AG09319 (cell line): ENCODE data around the gene UBE2E3.

Source experiments
- DNase-seq: peaks from one replicate; pipeline ENCODE4 v3.0.0-alpha.2; 2010; ENCODE audit warnings: low read depth; ENCODE audit errors: extremely low read depth
- TF ChIP-seq, protein P1 (sequence below): IDR thresholded peaks from 2 replicates; pipeline ENCODE4 v1.5.1; 2011; ENCODE audit warnings: low read depth, mild to moderate bottlenecking, inconsistent platforms, low read length, moderate library complexity

UBE2E3 gene

DNA sequence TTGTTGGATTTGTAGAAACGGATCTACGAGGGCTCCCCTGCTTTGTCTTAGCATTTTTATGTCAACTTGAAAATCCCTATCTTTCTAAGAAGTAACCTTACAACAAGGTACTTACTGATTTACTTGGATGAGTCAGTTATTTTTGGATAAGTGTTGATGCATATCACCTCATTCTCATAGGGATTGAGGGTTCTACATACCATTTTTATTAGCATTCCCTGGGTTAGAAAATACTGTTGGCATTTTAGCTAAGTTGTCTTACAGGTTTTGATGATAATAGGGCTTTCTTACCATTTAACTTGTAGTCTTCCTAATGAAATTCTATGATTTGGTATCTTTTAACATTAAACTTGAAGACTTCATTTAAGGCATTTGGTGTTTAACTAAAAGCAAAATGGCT, 125.2 kb downstream of the UBE2E3 start:
- TF ChIP-seq, protein P1, sequence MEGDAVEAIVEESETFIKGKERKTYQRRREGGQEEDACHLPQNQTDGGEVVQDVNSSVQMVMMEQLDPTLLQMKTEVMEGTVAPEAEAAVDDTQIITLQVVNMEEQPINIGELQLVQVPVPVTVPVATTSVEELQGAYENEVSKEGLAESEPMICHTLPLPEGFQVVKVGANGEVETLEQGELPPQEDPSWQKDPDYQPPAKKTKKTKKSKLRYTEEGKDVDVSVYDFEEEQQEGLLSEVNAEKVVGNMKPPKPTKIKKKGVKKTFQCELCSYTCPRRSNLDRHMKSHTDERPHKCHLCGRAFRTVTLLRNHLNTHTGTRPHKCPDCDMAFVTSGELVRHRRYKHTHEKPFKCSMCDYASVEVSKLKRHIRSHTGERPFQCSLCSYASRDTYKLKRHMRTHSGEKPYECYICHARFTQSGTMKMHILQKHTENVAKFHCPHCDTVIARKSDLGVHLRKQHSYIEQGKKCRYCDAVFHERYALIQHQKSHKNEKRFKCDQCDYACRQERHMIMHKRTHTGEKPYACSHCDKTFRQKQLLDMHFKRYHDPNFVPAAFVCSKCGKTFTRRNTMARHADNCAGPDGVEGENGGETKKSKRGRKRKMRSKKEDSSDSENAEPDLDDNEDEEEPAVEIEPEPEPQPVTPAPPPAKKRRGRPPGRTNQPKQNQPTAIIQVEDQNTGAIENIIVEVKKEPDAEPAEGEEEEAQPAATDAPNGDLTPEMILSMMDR = no peak
- DNase-seq = no peak

DNA sequence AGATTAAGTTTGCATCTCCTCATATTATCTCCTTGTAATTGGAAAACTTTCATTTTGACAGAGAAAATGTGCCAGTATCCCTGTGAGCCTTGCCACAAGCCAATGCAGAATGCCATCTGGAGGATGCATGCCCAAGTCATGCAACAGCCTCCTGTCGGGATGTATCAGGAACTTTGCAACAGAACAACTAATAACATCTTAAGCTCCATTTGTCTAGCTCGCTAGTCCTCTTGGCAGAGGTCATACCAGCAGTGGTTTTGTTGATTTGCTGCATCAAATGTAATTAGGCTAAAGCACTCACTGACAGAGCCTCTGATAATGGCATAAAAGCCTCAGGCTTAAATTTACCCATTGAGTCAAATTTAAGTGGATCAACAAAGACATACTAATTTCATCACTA, 125.8 kb downstream of the UBE2E3 start:
- TF ChIP-seq, protein P1 = no peak
- DNase-seq = peak; percentile 11

DNA sequence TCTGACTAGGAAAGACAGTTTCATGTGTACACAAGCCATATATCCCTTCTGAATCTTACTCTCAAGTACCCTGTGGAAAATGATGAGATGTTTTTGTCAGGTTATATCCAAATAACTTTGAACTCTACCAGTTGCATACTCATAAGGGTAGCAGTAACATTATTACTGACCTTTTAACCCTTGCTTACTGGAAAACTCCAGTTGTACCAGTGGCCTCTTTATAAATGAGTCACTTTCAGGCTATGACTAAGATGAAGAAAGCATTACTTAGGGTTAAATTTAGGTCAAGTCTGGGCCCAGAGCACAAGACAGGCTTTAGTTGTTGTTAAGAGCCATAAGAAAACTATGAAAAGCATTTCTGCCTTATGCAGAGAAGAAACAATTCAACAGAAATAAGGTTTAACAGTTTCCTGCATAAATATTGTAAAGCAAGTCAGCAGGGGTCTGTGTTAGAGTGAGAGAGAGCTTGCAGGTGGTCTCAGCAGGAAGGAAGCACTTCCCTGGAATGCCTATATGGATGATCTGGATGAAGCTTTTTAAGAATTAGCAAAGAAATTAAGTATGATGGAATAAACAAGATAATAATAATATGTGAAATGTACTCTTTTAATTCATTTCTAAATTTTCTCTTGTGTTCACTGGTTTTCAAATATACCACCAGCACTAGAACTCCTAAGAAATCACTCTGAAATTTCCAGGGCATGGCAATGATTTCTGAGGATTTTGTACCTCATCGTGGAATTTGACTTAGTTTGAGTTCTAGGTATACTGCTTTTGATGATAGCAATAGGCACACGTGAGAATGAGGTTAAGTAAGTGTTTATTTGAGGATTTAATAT, 126.6 kb downstream of the UBE2E3 start:
- TF ChIP-seq, protein P1 = no peak
- DNase-seq = peak; percentile 44

DNA sequence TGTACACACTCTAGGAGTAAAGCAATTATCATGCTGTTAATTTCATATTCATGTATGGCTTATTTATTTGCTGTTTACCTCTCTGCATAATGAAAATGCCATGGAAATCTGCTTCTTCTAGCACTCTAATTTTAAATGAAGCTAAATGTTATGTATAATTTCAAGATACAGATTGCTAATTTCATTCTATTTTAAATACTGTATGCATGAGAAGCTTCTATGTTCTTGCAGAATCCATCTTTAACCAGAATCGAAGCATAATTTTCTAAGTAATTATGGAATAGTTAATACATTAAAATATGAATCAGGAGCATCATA, 127.2 kb downstream of the UBE2E3 start:
- no peak for DNase-seq
- TF ChIP-seq, protein P1 = no peak

DNA sequence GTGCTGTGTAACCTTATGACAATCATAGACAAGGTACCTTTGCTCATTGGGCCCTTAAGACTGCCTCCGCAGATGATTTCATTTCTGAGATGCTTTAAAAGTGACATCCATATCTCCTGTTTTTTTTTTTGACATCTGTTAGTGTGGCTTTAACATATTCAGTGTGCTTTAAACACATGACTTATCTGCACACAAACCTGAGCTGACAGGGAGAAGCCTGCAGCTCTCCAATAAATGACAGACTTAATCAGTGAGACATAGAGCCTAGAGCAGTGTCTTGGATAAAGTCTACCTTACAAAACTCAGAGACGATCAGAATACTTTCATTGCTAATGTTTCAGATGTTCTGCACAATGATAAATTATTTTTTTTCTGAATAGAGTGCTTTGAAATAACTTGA, 130.7 kb downstream of the UBE2E3 start:
- TF ChIP-seq, protein P1 = no peak
- DNase-seq = no peak

DNA sequence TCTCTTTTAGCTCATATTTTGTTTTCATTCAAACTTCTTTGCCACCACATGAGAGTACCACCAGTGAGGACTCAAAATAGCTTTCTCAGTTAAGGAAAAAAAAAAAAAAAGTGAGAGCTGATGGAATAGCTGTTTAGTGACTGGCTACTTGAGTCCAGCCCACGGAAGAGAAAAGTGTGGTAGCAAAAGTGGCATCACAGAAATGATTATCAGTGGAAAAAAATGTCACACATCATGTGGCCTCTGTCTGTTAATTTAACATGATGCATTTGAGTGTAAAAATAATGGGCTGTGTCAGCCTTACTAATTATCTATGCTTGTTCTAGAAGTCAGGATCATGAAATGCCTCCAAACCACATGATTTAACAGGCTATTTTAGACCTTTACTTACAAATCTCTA, 132.5 kb downstream of the UBE2E3 start:
- no peak for DNase-seq
- TF ChIP-seq, protein P1 = no peak
